GM21381 (cell line): ENCODE data around the gene EXOSC5.
"Not testable (repeated sequence)": the region's sequence is repeated elsewhere in the genome, so short reads cannot be mapped to it uniquely, and the experiment has no call there.

Experiments
- ATAC-seq: cut with Tn5 transposase; IDR thresholded peaks from one replicate; pipeline ENCODE4 v1.9.1; 2021; ENCODE audit warnings: mild to moderate bottlenecking, moderate library complexity; ENCODE audit not compliant: unreplicated experiment

EXOSC5 gene

DNA sequence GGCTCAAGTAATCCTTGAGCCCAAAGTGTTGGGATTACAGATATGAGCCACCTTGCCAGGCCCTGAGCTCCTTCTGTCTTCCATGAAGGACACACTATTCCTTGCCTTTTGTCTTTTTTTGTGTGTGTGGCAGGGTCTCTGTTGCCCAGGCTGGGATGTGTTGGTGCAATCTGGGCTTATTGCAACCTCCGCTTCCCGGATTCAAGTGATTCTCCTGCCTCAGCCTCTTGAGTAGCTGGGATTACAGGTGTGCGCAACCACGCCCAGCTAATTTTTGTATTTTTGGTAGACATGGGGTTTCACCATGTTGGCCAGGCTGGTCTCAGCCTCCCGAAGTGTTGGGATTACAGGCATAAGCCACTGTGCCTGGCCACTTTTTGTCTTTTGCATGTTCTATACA, 11.7 kb upstream of the EXOSC5 start:
- not testable (repeated sequence) for ATAC-seq

DNA sequence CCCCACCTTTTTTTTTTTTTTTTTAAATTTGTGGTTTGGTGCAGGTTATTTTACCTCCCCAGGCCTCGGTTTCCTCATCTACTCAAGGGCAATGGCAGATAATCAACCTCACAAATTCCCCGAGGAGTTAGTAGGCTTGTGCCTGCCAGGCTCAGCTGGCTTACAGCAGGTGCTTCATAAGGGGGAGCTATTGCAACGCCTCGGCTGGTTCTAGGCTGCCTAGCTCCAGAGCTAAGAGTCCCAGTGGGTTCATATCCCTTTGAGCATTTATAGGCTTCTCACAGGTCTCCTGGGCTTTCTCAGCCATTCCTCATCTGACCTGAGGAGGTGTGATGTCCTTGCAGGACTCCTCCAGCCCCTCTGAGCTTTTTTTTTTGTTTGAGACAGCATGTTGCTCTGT, 11.1 kb upstream of the EXOSC5 start:
- no peak for ATAC-seq

DNA sequence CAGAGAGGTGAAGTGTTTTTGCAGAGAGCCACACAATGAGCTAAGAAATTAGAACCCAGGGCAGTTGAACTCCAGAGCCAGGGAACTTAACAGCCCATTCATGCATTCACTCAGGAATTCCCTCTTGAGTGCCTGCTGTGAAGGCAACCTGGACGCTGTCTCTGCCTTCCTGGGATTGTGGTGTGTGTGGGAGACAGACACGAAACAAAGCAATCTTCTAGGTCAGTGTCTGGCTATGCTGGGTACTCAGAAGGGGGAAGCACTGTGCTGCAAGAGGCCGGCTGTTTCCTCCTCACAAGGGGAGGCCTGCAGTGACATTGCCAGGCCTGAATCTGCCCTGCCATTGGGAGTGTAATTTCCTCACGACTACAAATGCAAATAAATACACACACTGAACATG, 10.1 kb upstream of the EXOSC5 start:
- no peak for ATAC-seq

DNA sequence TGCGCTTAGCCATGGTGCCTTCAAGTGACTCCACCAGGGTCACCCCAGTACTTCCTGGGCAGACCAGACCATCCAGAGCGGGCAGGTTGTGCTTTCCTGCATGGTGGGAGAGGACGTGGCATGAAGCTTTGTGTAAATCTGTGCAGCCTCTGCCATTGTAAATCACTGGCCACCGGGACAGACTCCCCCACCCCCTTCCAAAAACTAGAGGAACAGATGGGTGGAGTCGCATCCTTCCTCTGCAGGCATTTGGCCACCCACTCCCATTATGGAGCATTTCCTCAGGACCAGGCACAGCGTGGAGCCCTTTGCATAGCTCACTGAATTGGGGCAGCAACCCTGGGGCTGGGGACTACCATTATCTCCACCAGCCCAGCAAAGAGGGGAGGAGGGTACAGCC, 8.6 kb upstream of the EXOSC5 start:
- no peak for ATAC-seq

DNA sequence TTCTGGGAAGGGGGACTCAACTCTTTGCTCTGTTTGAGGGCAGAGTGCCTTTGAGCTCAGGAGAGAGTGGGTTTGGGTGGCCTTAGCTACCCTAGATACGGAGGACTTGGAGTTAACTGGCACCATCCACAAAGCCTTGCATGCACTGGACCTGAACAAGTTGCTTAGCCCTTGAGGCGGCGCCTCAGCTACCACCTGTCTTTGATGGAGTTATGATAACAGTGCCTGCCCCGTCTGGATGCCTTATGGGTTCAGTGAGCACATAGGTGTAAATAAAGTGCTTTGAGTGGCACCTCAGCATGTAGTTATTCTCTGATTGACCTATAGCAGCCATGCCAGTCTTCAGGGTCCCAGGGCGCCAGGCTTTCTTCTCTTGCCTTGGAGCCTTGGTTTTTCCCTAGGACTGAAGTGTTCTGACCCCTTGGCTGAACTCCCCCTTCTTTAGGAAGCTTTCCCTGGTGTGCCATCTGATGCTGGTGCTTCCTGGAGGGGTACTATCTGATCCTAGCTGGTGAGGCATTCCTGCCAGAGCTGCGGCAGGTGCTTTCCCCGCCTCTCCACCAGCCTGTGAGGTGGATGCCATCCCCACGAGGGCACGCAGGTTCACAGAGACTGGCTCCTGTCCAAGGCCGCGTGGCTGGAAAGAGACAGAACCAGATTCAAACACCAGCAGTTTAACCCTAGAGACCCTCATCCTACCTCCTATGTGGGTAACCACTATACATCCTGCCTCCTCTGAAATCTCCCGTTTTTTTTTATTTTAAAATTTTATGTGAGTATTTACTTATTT, 6.2 kb upstream of the EXOSC5 start:
- ATAC-seq = no peak

DNA sequence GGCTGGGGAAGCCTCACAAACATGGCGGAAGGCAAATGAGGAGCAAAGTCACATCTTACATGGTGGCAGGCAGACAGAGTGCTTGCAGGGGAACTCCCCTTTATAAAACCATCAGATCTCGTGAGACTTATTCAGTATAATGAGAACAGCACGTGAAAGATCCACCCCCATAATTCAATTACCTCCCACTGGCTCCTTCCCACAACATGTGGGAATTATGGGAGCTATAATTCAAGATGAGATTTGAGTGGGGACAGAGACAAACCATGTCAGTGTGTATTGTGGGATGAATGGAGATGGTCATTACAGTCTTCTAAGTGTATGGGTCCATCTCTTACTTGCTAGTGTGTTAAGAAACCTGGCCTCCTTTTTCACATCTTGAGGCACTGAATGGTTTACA, 4.9 kb upstream of the EXOSC5 start:
- ATAC-seq = no peak

DNA sequence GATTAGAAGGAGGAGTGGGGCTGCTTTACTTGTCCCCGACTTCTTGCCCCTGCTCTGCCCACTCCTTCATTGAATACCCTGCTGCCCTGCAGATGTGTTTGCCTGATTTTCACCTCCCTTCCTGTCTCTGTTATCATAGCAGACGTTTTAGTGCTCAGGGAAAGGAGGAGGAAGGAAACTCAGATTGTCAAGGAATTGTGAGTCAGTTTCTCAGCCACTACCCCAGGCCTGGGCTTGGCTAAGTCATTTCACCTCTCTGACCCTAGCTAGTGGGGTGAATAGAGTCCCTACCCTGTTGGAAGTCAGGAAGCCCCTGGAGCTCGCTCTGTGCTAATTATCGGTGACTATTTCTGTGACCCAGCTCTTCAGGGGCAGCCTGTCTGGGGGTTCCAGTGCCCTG, 4.3 kb upstream of the EXOSC5 start:
- no peak for ATAC-seq

DNA sequence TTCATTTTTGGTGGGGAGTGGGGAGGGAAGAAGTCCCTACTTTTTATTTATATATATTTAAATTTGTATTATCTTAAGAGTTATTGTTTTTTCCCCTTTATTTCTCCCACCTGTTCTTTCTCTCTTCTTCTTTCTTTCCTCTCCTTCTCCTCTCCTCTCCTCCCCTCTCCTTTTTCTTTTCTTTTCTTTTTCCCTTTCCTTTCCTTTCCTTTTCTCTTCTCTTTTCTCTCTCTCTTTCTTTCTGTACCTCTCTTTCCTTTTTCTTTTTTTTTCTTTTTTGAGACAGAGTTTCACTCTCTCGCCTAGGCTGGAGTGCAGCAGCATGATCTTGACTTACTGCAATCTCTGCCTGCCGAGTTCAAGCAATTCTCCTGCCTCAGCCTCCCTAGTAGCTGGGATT, 2.4 kb upstream of the EXOSC5 start:
- no peak for ATAC-seq

DNA sequence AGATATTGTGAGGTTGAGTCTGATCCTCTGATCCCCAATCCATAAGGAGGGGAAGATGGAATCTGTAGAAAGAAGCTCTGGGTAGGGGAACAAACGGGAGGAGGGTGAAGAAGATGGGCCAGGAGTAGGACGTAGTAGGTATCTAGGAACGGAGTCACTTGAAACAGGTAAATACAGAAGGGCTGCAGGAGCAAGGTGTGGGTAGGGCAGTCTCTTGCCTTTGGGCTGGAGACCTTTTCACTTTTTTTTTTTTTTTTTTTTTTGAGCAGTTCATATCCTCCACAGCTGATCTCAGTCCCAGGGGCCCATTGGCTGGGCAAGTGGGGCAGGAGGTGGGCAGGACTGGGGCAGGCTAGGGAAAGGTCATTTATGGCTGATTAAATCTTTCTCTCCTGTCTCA, 1.9 kb upstream of the EXOSC5 start:
- ATAC-seq = no peak

DNA sequence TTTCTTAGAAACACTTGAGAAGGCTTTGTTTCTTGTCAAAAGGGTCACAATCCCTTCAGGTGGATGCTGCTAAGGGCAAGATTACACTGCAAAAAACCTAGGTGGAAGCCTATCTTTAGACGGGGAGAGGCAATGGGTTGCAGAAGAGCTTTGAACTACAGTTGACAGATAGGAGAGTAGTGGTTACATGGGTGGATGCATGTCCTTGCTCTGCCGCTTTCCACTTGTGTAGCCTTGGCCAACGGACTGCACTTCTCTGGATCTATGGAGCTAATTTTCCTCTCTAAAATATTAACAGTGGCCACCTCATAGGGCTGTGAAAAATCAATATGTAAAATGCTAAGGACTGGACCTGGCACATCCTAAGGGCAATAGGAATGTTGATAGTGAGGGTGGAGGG, 1.4 kb upstream of the EXOSC5 start:
- ATAC-seq = no peak

DNA sequence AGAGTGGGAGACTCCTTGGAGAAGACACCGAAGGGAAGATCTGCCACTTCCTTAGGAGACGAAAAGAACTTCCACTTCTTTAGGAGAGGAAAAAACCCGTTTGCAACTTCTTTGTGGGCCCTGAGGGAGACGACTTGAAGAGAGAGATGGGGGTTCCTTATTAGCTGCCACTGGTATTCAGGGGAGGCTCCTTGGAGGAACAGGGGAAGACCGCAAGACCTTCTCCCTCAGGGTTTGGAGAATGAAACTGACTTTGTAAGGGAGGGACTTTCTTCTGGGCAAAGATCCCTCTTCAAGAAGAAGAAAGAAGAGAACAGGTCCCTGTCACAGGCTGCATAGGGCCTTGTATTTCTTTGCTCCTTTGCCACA, 875 bp upstream of the EXOSC5 start:
- ATAC-seq = no peak

DNA sequence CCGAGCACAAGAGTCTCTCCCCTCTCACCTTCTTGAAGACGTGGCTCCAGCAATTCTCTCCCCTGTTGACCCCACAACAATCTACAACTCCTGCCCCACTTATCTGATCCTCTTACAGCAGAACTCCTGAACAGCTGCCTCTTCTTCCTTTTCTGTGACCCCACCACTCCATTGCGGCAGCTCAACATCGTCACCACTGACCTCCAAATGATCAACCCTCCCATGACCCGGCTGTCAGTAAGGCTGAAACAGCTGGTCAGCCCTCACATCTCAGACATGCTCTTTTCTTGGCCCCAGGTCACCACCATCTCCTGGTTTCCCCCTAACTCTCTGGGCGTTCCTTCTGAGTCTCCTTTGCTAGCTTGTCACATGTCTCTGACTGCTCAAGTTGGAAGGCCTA, 1.8 kb downstream of the EXOSC5 start:
- no peak for ATAC-seq

DNA sequence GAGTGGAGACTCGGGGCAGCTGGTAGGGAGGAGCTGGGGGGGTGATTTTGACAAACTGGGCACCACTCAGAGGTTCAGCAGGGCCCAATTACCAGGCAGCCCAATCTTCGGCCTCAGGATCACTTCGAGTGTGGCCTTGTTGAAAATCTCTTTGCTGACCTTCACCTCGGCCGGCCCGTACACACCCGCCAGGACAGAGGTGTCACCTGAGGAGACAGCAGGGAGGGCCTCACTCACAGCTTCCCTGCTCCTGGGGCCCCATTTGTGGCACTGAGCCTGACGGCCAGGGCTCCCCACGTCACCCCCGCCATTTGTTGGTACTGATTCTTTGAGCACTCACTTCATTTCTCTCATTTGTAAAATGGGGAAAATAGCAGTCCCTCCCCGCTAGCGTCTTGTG, 4.4 kb downstream of the EXOSC5 start:
- ATAC-seq = no peak

DNA sequence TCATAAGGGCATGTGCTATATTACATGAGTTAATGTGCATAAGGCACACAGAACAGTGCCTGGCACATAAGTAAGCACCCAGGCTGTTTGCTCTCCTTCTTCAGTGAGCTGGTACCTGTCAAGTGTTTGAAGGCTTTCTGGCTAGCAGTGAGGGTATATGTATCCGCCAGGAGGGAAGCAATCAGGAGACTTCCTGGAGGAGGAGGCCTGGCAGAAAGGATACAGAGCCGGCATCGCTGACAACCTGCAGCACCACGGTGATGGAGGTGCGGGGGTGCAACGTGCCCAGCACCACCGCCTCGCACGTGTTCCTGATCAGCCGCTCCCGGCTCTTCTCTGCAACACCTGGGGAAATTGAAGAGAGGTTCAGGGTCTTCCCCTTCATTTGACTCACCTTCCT, 5.5 kb downstream of the EXOSC5 start:
- ATAC-seq = no peak

DNA sequence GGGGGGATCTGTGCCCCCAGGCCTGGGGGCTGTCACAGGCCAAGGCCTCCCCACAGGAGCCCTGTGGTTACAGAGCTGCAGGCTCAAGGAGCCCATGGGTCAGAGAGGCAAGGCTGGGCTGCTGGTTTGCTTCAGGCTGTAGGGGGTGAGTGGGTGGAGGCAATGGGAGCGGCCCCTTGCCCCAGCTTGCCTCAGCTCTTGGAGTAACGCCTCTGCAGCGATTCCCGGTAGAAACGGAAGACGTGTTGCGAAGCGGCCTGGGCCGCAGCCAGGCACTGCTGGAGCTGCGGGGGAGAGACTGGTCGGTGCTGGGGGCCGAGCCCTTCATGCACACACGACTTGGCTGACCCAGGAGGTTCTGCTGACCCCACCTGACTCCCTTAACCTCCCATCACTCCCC, 10.7 kb downstream of the EXOSC5 start:
- ATAC-seq = no peak

DNA sequence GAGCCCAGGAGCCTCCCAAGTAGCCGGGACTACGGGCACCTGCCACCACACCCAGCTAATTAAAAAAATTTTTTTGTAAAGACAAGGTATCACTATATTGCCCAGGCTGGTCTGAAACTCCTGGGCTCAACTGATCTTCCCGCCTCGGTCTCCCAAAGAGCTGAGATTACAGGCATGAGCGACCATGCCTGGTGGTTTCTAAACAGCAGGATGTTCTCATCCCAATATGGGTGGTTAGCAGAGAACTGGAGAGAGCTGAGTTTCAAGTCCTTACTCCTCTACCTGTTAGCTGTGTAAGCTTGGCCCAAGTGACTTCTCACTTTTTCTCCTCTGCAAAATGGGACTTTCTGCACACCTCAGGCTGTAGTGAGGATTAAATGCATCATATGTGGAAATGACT, 12.8 kb downstream of the EXOSC5 start:
- no peak for ATAC-seq

DNA sequence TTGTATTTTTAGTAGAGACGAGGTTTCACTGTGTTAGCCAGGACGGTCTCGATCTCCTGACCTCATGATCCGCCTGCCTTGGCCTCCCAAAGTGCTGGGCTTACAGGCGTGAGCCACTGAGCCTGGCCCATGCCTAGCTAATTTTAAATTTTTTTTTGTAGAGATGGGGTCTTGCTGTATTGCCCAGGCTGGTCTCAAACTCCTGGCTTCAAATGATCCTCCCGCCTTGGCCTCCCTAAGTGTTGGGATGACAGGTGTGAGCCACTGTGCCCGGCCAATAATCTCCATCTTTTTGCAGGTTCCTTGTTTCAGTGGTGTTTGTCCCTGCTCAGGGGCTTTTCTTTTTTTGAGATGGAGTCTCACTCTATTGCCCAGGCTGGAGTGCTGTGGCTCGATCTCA, 15.6 kb downstream of the EXOSC5 start:
- not testable (repeated sequence) for ATAC-seq

DNA sequence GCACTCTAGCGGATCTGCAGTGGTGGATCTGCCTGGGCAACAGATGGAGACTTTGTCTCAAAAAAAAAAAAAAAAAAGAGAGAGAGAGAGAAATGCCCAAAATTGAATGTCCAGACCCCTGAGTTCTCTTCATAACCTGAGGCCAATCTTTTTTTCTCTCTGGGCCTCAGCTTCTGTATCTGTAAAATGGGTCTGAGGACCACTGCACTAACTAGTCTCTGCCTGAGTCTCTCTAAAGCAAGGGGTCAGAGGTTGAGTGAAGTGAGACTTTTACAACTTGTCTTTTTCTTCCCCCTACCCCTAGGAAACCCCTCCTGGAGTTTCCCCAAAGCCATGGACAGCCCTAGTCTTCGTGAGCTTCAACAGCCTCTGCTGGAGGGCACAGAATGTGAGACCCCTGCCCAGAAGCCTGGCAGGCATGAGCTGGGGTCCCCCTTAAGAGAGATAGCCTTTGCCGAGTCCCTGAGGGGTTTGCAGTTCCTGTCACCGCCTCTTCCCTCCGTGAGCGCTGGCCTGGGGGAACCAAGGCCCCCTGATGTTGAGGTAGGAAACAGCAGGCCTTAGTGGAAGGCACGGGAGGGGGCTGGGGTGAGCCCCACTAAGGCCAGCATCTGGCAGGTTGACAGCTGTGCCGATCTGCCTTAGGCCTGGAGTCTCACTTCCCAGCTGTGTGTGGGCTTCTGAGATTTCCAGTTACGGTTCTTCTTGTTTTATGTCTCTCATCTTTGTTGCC, 19.0 kb downstream of the EXOSC5 start:
- no peak for ATAC-seq

DNA sequence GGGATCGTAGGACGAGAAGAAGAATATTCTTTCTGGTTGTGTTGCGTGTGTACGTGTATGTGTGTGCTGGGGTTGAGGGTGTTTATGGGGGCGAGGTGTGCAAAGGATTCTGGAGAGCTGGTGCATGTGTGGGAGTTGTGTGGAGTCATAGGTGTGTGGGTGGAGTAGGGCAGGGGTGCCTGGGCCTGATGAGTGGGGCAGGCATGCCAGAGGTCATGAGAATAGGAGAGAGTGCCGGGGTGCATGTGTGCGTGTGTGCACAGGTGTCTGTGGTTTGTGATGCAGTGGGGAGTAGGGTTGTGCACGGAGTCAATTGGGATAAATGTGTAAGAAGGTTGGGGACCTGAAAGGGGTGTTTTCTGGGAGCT, 20.2 kb downstream of the EXOSC5 start:
- ATAC-seq = no peak

DNA sequence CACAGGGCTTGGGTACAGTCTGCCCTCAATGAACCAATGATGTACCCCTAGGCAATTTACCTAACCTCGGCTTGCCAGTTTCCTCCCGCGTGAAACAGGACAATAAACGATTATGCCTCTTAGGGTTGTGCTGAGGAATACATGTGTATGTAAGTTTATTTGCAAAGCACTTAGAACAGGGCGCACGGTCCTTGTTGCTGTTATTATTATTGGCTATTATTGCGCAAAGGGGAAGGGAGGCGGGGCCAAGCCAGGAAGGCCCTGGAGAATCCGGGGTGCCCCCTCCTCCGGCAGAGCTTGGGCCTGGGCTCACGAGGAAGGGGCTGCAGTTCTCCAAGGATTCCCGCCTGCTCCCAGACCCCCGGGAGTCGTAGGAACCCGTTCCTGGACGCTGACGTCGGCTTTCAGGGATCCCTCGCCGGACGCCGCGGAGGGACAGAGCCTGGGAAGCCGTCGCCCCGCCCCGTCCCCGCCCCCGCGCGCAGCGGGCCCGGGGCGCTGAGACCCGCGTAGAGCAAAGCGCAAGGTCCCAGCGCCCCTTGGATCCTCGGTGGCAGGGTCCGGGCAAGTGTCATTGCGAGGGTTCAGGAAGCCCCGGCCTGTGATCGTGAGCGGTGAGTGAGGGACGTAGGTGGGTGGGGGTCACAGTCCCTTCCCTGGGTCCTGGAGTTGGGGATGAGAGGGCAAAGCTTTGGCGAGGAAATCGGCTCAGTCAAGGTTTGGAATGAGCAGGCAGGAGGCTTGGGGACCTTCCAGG, 20.7 kb downstream of the EXOSC5 start, which contains the start of gene TMEM91:
Gene TMEM91 (plus strand): TSS at position 293 of the 757 bp plus-strand sequence. CDS start 1,777 bp downstream, outside the sequence.
- ATAC-seq = no peak

DNA sequence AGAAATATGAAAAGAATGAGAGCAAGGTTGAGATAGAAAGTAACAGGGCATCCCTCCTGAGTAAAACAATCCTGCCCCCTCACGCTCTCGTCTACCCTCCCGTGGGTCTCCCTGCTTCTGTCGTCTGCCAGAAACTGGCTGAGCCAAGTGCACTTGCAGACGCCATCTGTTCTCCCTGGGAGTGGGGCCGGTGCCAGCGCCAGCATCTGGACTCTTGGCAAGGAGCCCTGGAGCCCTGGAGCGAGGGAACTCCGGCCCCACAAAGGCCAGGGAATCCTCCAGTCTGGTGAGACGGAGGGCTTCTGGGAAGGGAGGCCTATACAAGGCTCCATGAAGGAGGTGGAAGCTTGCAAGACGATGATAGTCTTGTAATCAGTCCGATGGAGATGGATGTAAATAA, 23.2 kb downstream of the EXOSC5 start:
- ATAC-seq = no peak

DNA sequence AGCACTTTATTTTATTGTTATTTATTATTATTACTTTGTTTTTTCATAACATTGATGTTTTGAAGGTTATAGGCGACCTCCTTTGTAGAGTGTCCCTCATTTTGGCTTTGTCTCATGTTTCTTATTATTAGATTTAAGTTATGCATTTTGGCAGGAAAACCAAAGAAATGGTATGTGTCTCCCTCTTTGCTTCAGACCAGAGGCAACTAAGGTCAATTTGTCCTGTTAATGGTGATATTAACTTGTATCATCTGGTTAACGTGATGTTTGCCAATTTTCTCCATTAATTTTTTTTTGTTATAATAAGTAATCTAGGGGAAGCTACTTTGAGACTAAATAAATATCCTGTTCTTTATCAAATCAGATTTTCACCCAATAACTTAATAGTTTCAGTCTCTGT, 24.7 kb downstream of the EXOSC5 start:
- ATAC-seq = no peak
